Liver (tissue), 9 donors: ENCODE data around the gene CLCN1. TPM values are rescaled to one million over a fixed set of nuclear protein-coding genes. Genes with fewer than 3 reads are reported as not detected.

Experiments used
- DNase-seq: peaks from one replicate; pipeline ENCODE4 v3.0.0-alpha.2; 2017; ENCODE audit warnings: low spot score
- H3K27ac ChIP-seq, 2 donors: one replicate each; pipeline ENCODE4 v1.7.0; 2013; ENCODE audit warnings: inconsistent platforms in 2 of 2, low read length in 2 of 2, control low read depth in 1 of 2, low read depth in 1 of 2, mild to moderate bottlenecking in 1 of 2
- H3K27me3 ChIP-seq, 4 donors: one replicate each; pipeline versions ENCODE4 v1.6.1 to v1.7.0; 2013; ENCODE audit warnings: low read length in 3 of 4, inconsistent platforms in 1 of 4, mild to moderate bottlenecking in 1 of 4, moderate library complexity in 1 of 4; ENCODE audit not compliant: control insufficient read depth in 4 of 4, insufficient read depth in 4 of 4
- H3K36me3 ChIP-seq, 4 donors: one replicate each; pipeline versions ENCODE4 v1.6.1 to v1.7.0; 2013; ENCODE audit warnings: low read length in 3 of 4, mild to moderate bottlenecking in 3 of 4, low read depth in 1 of 4, moderate library complexity in 1 of 4; ENCODE audit not compliant: control insufficient read depth in 4 of 4, insufficient read depth in 3 of 4
- H3K4me1 ChIP-seq, 4 donors: one replicate each; pipeline versions ENCODE4 v1.6.1 to v1.7.0; 2013; ENCODE audit warnings: low read length in 3 of 4, mild to moderate bottlenecking in 3 of 4, moderate library complexity in 1 of 4; ENCODE audit not compliant: control insufficient read depth in 4 of 4, insufficient read depth in 4 of 4
- H3K4me3 ChIP-seq, 3 donors: one replicate each; pipeline versions ENCODE4 v1.6.1 to v1.7.0; 2013; ENCODE audit warnings: low read length in 3 of 3, control low read depth in 1 of 3, low read depth in 1 of 3, mild to moderate bottlenecking in 1 of 3
- H3K9ac ChIP-seq, 2 donors: one replicate each; pipeline ENCODE4 v1.7.0; 2013; ENCODE audit warnings: low read length in 2 of 2, mild to moderate bottlenecking in 2 of 2, moderate library complexity in 2 of 2, control low read depth in 1 of 2, low read depth in 1 of 2
- H3K9me3 ChIP-seq, 4 donors: one replicate each; pipeline versions ENCODE4 v1.6.1 to v1.7.0; 2013; ENCODE audit warnings: low read length in 3 of 4; ENCODE audit not compliant: control insufficient read depth in 4 of 4
- ATF3 ChIP-seq: IDR thresholded peaks from 2 replicates; pipeline ENCODE4 v1.6.1; 2016; ENCODE audit warnings: antibody characterized with exemption
- EGR1 ChIP-seq, 2 donors: IDR thresholded peaks; 2 replicates each; pipeline ENCODE4 v1.6.1; 2016 to 2018; ENCODE audit warnings: antibody characterized with exemption in 2 of 2, low read depth in 2 of 2
- FOXA1 ChIP-seq: IDR thresholded peaks from 2 replicates; pipeline ENCODE4 v1.6.1; 2016; ENCODE audit warnings: antibody characterized with exemption
- FOXA2 ChIP-seq: IDR thresholded peaks from 2 replicates; pipeline ENCODE4 v1.6.1; 2016; ENCODE audit warnings: antibody characterized with exemption
- GABPA ChIP-seq, 2 donors: IDR thresholded peaks in 1 of 2; conservative IDR thresholded peaks in 1 of 2; 2 replicates each; pipeline ENCODE4 v1.6.1; 2016; ENCODE audit warnings: antibody characterized with exemption in 2 of 2, mild to moderate bottlenecking in 1 of 2, moderate library complexity in 1 of 2
- HNF4A ChIP-seq, 2 donors: conservative IDR thresholded peaks; 2 replicates each; pipeline ENCODE4 v1.6.1; 2016; ENCODE audit warnings: antibody characterized with exemption in 2 of 2, mild to moderate bottlenecking in 2 of 2
- HNF4G ChIP-seq: IDR thresholded peaks from 2 replicates; pipeline ENCODE4 v1.6.1; 2016; ENCODE audit warnings: antibody characterized with exemption
- JUND ChIP-seq, 2 donors: IDR thresholded peaks; 2 replicates each; pipeline ENCODE4 v1.6.1; 2016; ENCODE audit warnings: antibody characterized with exemption in 2 of 2
- NR2F2 ChIP-seq: IDR thresholded peaks from 2 replicates; pipeline ENCODE4 v1.6.1; 2016; ENCODE audit warnings: antibody characterized with exemption
- RAD21 ChIP-seq, 2 donors: IDR thresholded peaks; 2 replicates each; pipeline ENCODE4 v1.6.1; 2016; ENCODE audit warnings: antibody characterized with exemption in 2 of 2, mild to moderate bottlenecking in 2 of 2
- RXRA ChIP-seq, 2 donors: IDR thresholded peaks; 2 replicates each; pipeline ENCODE4 v1.6.1; 2017 to 2018; ENCODE audit warnings: antibody characterized with exemption in 2 of 2, mild to moderate bottlenecking in 1 of 2
- SP1 ChIP-seq: IDR thresholded peaks from 2 replicates; pipeline ENCODE4 v1.6.1; 2018; ENCODE audit warnings: antibody characterized with exemption, mild to moderate bottlenecking
- TAF1 ChIP-seq: conservative IDR thresholded peaks from 2 replicates; pipeline ENCODE4 v1.6.1; 2016; ENCODE audit warnings: antibody characterized with exemption, mild to moderate bottlenecking
- YY1 ChIP-seq: IDR thresholded peaks from 2 replicates; pipeline ENCODE4 v1.6.1; 2016; ENCODE audit warnings: antibody characterized with exemption, mild to moderate bottlenecking
- WGBS: extraction: QIAGEN DNeasy Blood & Tissue Kit; methylation state at CpG from one replicate; pipeline ENCODE4 v1.1.7; 2013; 5-methylcytosine and 5-hydroxymethylcytosine counted together
- polyA plus RNA-seq, 2 donors: library from polyadenylated mRNA; stranded (reverse) in 1 of 2; unstranded in 1 of 2; fragments of 200-250 nt in 1 of 2; fragments of >200 nt in 1 of 2; fragmentation: Nextera tagmentation in 1 of 2; extraction: Ambion mirVana in 1 of 2; gene quantifications; one replicate each; pipeline versions ENCODE4 v1.2.1 to v1.2.3, GENCODE V29; 2013 to 2015
- total RNA-seq, 2 donors: library from RNA; depleted of rRNA; stranded (reverse); fragments of >200 nt; gene quantifications; one replicate each; pipeline ENCODE4 v1.2.3, GENCODE V29; 2014
- TF ChIP-seq, protein P1 (sequence below): fragments of 150-350 bp; IDR thresholded peaks from 2 replicates; pipeline ENCODE4 v1.5.1; 2017; ENCODE audit warnings: improper control_type of control experiment, low read depth, low read length; ENCODE audit not compliant: missing input control
- TF ChIP-seq, protein P2 (sequence below): IDR thresholded peaks from 2 replicates; pipeline ENCODE4 v1.6.1; 2016; ENCODE audit warnings: antibody characterized with exemption
- TF ChIP-seq, protein P3 (sequence below): IDR thresholded peaks from 2 replicates; pipeline ENCODE4 v1.6.1; 2016; ENCODE audit warnings: antibody characterized with exemption, mild to moderate bottlenecking
- TF ChIP-seq, protein P4 (sequence below): IDR thresholded peaks from 2 replicates; pipeline ENCODE4 v1.6.1; 2016; ENCODE audit warnings: antibody characterized with exemption
- donor health status: healthy.
- donor health status: healthy.
- donor health status: healthy.
- donor health status: healthy.
- donor health status: healthy.

Gene CLCN1
- total and polyA plus RNA-seq, 4 donors, result 0.01 to 0.08 TPM; not detected in 2

- Histone ChIP-seq H3K4me3 (peak within 1 kb of the TSS; percentile 4 to 67 (median 26)), H3K9ac (no peak within 1 kb of the TSS), H3K9me3 (no peaks in the 10 kb centered on the region), H3K36me3 (no peaks in the 10 kb centered on the region), H3K4me1 (peaks cover 6 to 42% (median 26%) of the 10 kb centered on the region in 4 donors), H3K27ac (peak within 1 kb of the TSS; percentile 37 to 59), H3K27me3 (no peaks in the 10 kb centered on the region)
- DNase-seq, result no peak
- WGBS, result 37% methylated on average over 19 of the region's 19 CpGs
- TF ChIP-seq, protein P1, sequence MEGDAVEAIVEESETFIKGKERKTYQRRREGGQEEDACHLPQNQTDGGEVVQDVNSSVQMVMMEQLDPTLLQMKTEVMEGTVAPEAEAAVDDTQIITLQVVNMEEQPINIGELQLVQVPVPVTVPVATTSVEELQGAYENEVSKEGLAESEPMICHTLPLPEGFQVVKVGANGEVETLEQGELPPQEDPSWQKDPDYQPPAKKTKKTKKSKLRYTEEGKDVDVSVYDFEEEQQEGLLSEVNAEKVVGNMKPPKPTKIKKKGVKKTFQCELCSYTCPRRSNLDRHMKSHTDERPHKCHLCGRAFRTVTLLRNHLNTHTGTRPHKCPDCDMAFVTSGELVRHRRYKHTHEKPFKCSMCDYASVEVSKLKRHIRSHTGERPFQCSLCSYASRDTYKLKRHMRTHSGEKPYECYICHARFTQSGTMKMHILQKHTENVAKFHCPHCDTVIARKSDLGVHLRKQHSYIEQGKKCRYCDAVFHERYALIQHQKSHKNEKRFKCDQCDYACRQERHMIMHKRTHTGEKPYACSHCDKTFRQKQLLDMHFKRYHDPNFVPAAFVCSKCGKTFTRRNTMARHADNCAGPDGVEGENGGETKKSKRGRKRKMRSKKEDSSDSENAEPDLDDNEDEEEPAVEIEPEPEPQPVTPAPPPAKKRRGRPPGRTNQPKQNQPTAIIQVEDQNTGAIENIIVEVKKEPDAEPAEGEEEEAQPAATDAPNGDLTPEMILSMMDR, result no peak
- no peak for TF ChIP-seq ATF3
- TF ChIP-seq FOXA1, result no peak
- peak; percentile 54 for TF ChIP-seq FOXA2
- TF ChIP-seq SP1, result peak; percentile 99
- peak; percentile 99 for TF ChIP-seq HNF4G
- TF ChIP-seq, protein P2, sequence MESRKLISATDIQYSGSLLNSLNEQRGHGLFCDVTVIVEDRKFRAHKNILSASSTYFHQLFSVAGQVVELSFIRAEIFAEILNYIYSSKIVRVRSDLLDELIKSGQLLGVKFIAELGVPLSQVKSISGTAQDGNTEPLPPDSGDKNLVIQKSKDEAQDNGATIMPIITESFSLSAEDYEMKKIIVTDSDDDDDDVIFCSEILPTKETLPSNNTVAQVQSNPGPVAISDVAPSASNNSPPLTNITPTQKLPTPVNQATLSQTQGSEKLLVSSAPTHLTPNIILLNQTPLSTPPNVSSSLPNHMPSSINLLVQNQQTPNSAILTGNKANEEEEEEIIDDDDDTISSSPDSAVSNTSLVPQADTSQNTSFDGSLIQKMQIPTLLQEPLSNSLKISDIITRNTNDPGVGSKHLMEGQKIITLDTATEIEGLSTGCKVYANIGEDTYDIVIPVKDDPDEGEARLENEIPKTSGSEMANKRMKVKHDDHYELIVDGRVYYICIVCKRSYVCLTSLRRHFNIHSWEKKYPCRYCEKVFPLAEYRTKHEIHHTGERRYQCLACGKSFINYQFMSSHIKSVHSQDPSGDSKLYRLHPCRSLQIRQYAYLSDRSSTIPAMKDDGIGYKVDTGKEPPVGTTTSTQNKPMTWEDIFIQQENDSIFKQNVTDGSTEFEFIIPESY, result peak; percentile 44
- TF ChIP-seq TAF1, result no peak
- no peak for TF ChIP-seq JUND (IDR thresholded peaks at IDR 0.05)
- TF ChIP-seq RXRA (IDR thresholded peaks at IDR 0.05), result peak; percentile 90 to 95
- peak; percentile 28 to 48 for TF ChIP-seq EGR1 (IDR thresholded peaks at IDR 0.05; ENCODE audit: low read depth in 2 of 2)
- TF ChIP-seq HNF4A (conservative IDR thresholded peaks at IDR 0.05), result peak; percentile 99
- TF ChIP-seq, protein P3, sequence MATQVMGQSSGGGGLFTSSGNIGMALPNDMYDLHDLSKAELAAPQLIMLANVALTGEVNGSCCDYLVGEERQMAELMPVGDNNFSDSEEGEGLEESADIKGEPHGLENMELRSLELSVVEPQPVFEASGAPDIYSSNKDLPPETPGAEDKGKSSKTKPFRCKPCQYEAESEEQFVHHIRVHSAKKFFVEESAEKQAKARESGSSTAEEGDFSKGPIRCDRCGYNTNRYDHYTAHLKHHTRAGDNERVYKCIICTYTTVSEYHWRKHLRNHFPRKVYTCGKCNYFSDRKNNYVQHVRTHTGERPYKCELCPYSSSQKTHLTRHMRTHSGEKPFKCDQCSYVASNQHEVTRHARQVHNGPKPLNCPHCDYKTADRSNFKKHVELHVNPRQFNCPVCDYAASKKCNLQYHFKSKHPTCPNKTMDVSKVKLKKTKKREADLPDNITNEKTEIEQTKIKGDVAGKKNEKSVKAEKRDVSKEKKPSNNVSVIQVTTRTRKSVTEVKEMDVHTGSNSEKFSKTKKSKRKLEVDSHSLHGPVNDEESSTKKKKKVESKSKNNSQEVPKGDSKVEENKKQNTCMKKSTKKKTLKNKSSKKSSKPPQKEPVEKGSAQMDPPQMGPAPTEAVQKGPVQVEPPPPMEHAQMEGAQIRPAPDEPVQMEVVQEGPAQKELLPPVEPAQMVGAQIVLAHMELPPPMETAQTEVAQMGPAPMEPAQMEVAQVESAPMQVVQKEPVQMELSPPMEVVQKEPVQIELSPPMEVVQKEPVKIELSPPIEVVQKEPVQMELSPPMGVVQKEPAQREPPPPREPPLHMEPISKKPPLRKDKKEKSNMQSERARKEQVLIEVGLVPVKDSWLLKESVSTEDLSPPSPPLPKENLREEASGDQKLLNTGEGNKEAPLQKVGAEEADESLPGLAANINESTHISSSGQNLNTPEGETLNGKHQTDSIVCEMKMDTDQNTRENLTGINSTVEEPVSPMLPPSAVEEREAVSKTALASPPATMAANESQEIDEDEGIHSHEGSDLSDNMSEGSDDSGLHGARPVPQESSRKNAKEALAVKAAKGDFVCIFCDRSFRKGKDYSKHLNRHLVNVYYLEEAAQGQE, result peak; percentile 45
- TF ChIP-seq, protein P4, sequence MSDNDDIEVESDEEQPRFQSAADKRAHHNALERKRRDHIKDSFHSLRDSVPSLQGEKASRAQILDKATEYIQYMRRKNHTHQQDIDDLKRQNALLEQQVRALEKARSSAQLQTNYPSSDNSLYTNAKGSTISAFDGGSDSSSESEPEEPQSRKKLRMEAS, result peak; percentile 72
- no peak for TF ChIP-seq GABPA (IDR thresholded peaks at IDR 0.05 in 1 of 2, conservative IDR thresholded peaks at IDR 0.05 in 1 of 2)
- peak; percentile 31 to 61 for TF ChIP-seq RAD21 (IDR thresholded peaks at IDR 0.05)
- peak; percentile 90 for TF ChIP-seq NR2F2
- TF ChIP-seq YY1, result peak; percentile 48
Measured at GRCh38 chr7:143284591-143285469, 31.1 kb upstream of the CLCN1 start, which contains the start of gene TMEM139. Gene TMEM139, plus strand, starts transcription at chr7:143284958. Its CDS starts 1,000 bp downstream, at chr7:143285958.
